ENCODE measurements around the gene LRRC25.
"Not testable (repeated sequence)": the region's sequence is repeated elsewhere in the genome, so short reads cannot be mapped to it uniquely, and the experiment has no call there.

DNA sequence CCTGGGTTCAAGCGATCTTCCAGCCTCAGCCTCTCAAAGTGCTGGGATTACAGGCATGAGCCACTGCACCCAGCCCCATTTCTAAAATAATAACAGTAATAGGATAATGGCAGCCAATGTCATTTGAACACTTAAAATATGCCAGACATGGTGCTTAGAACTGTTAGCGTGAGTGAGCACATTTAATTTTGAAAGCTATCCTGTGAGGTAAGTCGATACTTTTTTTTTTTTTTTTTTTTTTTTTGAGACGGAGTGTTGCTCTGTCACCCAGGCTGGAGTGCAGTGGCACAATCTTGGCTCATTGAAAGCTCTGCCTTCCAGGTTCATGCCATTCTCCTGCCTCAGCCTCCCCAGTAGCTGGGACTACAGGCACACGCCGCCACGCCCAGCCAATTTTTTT, 42.7 kb downstream of the LRRC25 start:
- TF ChIP-seq, protein P1, sequence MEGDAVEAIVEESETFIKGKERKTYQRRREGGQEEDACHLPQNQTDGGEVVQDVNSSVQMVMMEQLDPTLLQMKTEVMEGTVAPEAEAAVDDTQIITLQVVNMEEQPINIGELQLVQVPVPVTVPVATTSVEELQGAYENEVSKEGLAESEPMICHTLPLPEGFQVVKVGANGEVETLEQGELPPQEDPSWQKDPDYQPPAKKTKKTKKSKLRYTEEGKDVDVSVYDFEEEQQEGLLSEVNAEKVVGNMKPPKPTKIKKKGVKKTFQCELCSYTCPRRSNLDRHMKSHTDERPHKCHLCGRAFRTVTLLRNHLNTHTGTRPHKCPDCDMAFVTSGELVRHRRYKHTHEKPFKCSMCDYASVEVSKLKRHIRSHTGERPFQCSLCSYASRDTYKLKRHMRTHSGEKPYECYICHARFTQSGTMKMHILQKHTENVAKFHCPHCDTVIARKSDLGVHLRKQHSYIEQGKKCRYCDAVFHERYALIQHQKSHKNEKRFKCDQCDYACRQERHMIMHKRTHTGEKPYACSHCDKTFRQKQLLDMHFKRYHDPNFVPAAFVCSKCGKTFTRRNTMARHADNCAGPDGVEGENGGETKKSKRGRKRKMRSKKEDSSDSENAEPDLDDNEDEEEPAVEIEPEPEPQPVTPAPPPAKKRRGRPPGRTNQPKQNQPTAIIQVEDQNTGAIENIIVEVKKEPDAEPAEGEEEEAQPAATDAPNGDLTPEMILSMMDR (IDR thresholded peaks at IDR 0.05; ENCODE audit: poor library complexity), result not testable (repeated sequence)
- TF ChIP-seq EZH2 (IDR thresholded peaks at IDR 0.05; ENCODE audit: borderline replicate concordance); EZH2phosphoT487 (IDR thresholded peaks at IDR 0.05; ENCODE audit: low read depth, severe bottlenecking, unreplicated experiment): not testable (repeated sequence)
